Measurements from ENCODE around the gene HTR2C.

Gene HTR2C

GRCh38 chrX:114797494-114797893 lies 213.6 kb downstream of the HTR2C start:
- no peak for TF ChIP-seq CTCF (IDR thresholded peaks at IDR 0.05; ENCODE audit: low read depth, low read length)
- H3K4me3 ChIP-seq (ENCODE audit: low read depth, low read length) = no peak overlapping the region

GRCh38 chrX:114798907-114799306 lies 215.0 kb downstream of the HTR2C start:
- TF ChIP-seq CTCF (IDR thresholded peaks at IDR 0.05; ENCODE audit: low read depth, low read length) = no peak

GRCh38 chrX:114800719-114801118 lies 216.8 kb downstream of the HTR2C start:
- no peak for TF ChIP-seq CTCF (IDR thresholded peaks at IDR 0.05; ENCODE audit: low read depth, low read length)
- no peak overlapping the region for H3K4me3 ChIP-seq (ENCODE audit: low read depth, low read length)

More at GRCh38 chrX:114798907-114799306, 215.0 kb downstream of the HTR2C start:
- H3K4me3 ChIP-seq (ENCODE audit: low read depth, low read length) = no peak overlapping the region

GRCh38 chrX:114819509-114819908 lies 235.6 kb downstream of the HTR2C start:
- TF ChIP-seq CTCF (IDR thresholded peaks at IDR 0.05; ENCODE audit: low read depth, low read length) = no peak
- no peak overlapping the region for H3K4me3 ChIP-seq (ENCODE audit: low read depth, low read length)

- no peak overlapping the region for H3K4me3 ChIP-seq (ENCODE audit: low read depth, low read length)
- TF ChIP-seq CTCF (IDR thresholded peaks at IDR 0.05; ENCODE audit: low read depth, low read length) = no peak
Measured at GRCh38 chrX:114841051-114841450, 257.2 kb downstream of the HTR2C start.

GRCh38 chrX:114842181-114842580 lies 258.3 kb downstream of the HTR2C start:
- TF ChIP-seq CTCF (IDR thresholded peaks at IDR 0.05; ENCODE audit: low read depth, low read length) = no peak
- no peak overlapping the region for H3K4me3 ChIP-seq (ENCODE audit: low read depth, low read length)

GRCh38 chrX:114889481-114889880 lies 305.6 kb downstream of the HTR2C start:
- TF ChIP-seq CTCF (IDR thresholded peaks at IDR 0.05; ENCODE audit: low read depth, low read length) = no peak
- H3K4me3 ChIP-seq (ENCODE audit: low read depth, low read length) = no peak overlapping the region

All from WI38 (cell line).